RWPE1 (cell line): Measurements from ENCODE around the gene B3GALT4.
"Not testable (repeated sequence)": the region's sequence is repeated elsewhere in the genome, so short reads cannot be mapped to it uniquely, and the experiment has no call there.

Experiments used
- CTCF ChIA-PET: fragments of 350-600 bp; sonication (Branson Sonifier 250); formaldehyde crosslinking; extraction: SDS; loops from one replicate; lab custom pipeline; 2021; lab: Yijun Ruan, JAX
- POLR2A ChIA-PET: fragments of 400-600 bp; formaldehyde crosslinking; extraction: SDS; loops from one replicate; lab custom pipeline; 2020; ENCODE audit warnings: antibody characterized with exemption; ENCODE audit not compliant: low non-redundant PET; lab: Yijun Ruan, JAX
- DNase-seq: peaks from one replicate; pipeline ENCODE4 v3.0.0; 2012; ENCODE audit warnings: low spot score
- H3K27ac ChIP-seq: fragments of 450-650 bp; 2 replicates; pipeline ENCODE4 v1.5.1; 2017
- TF ChIP-seq, protein P1 (sequence below): fragments of 450-650 bp; conservative IDR thresholded peaks from 2 replicates; pipeline ENCODE4 v1.5.1; 2017; ENCODE audit warnings: low read depth, mild to moderate bottlenecking

B3GALT4 gene

GRCh38 chr6:33280539-33280938, 3.6 kb downstream of the B3GALT4 start:
- TF ChIP-seq, protein P1, sequence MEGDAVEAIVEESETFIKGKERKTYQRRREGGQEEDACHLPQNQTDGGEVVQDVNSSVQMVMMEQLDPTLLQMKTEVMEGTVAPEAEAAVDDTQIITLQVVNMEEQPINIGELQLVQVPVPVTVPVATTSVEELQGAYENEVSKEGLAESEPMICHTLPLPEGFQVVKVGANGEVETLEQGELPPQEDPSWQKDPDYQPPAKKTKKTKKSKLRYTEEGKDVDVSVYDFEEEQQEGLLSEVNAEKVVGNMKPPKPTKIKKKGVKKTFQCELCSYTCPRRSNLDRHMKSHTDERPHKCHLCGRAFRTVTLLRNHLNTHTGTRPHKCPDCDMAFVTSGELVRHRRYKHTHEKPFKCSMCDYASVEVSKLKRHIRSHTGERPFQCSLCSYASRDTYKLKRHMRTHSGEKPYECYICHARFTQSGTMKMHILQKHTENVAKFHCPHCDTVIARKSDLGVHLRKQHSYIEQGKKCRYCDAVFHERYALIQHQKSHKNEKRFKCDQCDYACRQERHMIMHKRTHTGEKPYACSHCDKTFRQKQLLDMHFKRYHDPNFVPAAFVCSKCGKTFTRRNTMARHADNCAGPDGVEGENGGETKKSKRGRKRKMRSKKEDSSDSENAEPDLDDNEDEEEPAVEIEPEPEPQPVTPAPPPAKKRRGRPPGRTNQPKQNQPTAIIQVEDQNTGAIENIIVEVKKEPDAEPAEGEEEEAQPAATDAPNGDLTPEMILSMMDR = no peak
- POLR2A ChIA-PET = no interaction called here
- no peak for DNase-seq
- CTCF ChIA-PET = interaction anchor here (1.1 kb wide), 1 partner anchor 8 kb away, joined by 3 read pairs; the partner anchor contains the start of genes PFDN6 and WDR46
- H3K27ac ChIP-seq = peak overlapping the region; percentile 95

DNA sequence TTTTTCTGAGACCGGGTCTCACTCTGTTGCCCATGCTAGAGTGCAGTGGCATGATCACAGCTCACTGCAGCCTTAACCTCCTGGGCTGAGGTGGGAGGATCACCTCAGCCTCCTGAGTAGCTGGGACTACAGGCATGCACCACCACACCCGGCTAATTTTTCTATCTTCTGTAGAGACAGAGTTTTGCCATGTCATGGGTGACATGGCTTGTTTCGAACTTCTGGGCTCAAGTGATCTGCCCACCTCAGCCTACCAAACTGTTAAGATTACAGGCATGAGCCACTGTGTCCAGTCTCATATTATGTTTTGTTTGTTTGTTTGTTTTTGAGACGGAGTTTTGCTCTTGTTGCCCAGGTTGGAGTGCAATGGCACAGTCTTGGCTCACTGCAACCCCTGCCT, 8.3 kb downstream of the B3GALT4 start:
- H3K27ac ChIP-seq, CTCF ChIA-PET, POLR2A ChIA-PET, DNase-seq: not testable (repeated sequence)

DNA sequence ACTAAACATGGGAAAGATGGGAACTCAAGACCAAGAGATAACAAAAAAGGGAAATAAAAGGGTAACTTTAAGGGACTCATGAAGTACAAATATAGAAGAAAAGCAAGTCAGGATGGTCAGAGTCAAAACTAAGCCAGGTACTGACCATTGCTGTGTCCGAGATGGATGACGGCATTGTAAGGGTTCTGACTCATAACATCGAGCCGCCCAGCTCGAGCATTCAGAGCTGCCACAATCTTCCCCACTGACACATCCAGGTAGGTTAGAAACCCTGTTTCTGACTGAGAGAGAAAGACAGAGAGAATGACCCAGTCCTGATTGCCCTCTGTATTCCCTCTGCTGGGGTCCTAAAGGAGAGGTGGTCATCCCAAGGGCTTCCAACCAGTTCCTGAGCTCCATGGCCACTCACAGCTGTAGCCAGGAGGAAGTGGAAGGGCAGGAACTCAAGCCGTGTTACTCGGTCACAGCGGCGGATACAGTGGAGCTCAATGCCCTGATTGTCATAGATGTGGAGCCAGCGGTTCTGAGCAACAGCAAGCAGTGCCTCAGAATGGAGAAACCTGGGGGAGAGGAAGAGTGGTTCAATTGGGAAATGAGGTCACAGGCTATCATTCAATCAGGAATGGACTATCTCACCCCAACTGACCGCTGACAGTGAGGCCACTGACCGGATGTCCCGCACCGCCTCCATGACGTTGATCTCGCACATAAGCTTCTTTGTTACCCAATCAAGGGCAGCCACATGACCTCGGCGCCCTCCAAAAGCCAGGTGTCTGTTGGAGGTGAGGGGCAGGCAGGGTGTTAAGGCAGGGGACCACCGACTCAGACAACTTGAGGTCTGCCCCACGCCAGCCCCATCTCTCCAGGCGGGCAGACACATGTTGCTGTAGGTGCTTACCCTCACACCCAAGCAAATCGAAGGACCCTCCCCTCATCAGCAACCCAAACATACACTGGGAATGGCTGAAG, 10.3 kb downstream of the B3GALT4 start:
- DNase-seq = no peak
- ChIA-PET CTCF (no interaction called here), POLR2A (no interaction called here)
- TF ChIP-seq, protein P1 = no peak
- H3K27ac ChIP-seq = no peak overlapping the region

DNA sequence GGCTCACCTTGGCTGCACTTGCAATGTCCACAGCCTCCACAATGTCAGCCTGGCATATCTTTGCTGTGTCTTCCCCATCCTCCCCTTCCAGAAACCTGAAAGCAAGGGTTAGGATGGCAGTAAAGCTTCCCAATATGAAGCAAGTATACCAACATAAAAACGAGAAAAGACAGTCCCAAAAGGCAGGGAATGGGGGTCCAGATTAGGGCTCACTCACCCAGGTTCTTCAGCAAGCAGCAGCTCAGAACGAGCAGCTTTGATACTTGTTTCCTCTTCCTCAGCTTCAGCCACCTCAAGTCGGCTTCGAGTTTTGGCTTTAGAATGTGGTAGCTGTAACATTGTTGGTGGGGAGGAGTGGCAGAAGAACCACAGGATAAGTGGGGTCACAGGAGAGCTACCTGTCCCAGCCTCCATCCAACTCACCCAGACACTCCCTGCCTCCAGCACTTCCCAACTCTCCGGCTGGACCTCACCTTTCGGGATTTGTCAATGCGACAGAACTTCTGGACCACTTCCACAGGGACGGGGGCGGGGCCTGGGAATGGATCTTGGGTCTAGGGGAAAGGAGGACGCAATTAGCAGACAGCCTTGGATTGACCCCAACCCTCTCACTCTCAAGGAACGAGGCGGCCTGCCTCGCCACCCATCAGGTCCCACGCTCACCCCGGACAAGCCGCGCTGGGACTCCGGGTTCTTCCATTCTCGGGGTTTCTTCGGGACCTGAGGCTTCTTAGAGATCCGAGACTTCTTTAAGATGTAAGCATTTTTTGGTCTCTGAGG, 11.4 kb downstream of the B3GALT4 start:
- H3K27ac ChIP-seq = peak overlapping the region; percentile 76
- TF ChIP-seq, protein P1 = no peak
- no peak for DNase-seq
- ChIA-PET POLR2A (interaction anchor here (0.6 to 2.5 kb wide), 3 partner anchors 9 to 16 kb away, joined by 4 to 10 read pairs (median 6); partner anchors contain the start of genes RPS18 and VPS52), CTCF (interaction anchor here (0.6 to 1.2 kb wide), 5 partner anchors 8 to 402 kb away, joined by 3 to 8 read pairs (median 4); partner anchors contain the start of genes B3GALT4 and CUTA)

DNA sequence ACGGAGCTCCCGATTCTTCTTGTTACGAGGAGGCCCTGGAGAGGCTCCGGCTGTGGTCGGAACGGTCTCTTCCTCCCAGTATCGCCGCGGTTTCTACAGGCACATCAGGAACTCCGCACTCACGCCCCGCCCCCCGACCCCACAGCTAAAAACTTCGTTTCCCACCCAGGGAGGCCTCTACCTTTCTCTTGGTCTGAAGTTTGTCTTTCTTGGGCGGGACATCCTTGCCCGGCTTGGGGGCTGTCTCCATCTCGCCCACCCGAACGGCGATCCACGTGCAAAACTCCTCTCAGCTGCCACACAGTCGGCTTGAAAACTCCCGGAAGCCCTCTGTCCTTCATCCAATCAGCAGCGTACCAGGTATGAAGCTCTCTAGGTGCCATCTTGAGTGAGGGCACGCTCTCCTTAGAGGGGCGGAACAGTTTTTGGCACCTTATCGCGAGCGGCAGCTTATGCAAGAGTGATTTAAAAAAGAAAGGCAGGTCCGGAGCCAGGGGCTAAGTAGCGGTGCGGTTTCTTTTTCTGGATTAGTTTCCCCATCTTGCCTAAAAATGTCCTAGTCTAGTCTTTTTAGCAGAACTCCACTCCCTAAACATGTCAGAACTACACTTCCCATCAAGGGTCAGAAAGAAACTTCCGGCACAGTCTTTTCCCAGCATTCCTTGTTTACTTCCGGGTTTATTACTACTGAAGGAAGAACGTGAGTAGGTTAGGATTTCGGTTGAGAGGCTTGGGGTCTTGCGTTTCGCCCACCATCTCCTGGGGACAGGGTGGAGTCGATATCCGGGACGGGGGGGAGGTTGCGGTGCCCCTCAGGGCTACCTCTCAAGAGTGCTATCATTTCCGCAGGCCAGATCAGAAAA, 12.2 kb downstream of the B3GALT4 start, which contains the start of the genes PFDN6 and WDR46:
Gene PFDN6, plus strand, starts transcription at position 681 of the 863 bp plus-strand sequence. CDS start 256 bp downstream, outside the sequence.
Gene WDR46, minus strand, starts transcription at position 319 of the 863 bp plus-strand sequence. Its CDS starts 69 bp downstream, at position 250.
- ChIA-PET CTCF (interaction anchor here (0.6 to 1.2 kb wide), 4 partner anchors 9 to 129 kb away, joined by 3 to 8 read pairs (median 5); partner anchors contain the start of genes B3GALT4 and CUTA), POLR2A (interaction anchor here (0.6 to 2.5 kb wide), 4 partner anchors 8 to 28 kb away, joined by 3 to 10 read pairs (median 5); partner anchors contain the start of genes RPS18, VPS52 and ZBTB22)
- peak; percentile 96 for DNase-seq
- peak within 1 kb of the TSS; percentile 76 for H3K27ac ChIP-seq
- TF ChIP-seq, protein P1 = no peak

- DNase-seq = no peak
- H3K27ac ChIP-seq = peak overlapping the region; percentile 76
- CTCF ChIA-PET = interaction anchor here (1.0 kb wide), 1 partner anchor 13 kb away, joined by 6 read pairs; the partner anchor contains the start of gene B3GALT4
- POLR2A ChIA-PET = interaction anchor here (0.6 to 2.5 kb wide), 2 partner anchors 18 to 28 kb away, joined by 3 to 10 read pairs; partner anchors contain the start of genes RPS18, VPS52 and ZBTB22
- TF ChIP-seq, protein P1 = no peak
Observed at GRCh38 chr6:33289784-33290315, 12.9 kb downstream of the B3GALT4 start.
